H9 (cell line): ENCODE results near the gene IGLON5. TPM values are rescaled to one million over a fixed set of nuclear protein-coding genes. Genes with fewer than 3 reads are reported as not detected.

Source experiments
- DNase-seq: peaks from one replicate; pipeline ENCODE4 v3.0.0-alpha.2; 2017
- H2AFZ ChIP-seq: one replicate; pipeline ENCODE4 v1.6.1; 2013; ENCODE audit warnings: mild to moderate bottlenecking, low read length, control low read depth, moderate library complexity
- H2AK5ac ChIP-seq: 2 replicates; pipeline ENCODE4 v1.6.1; 2013; ENCODE audit warnings: low read length, control low read depth, mixed read lengths; ENCODE audit not compliant: insufficient read length
- H2BK120ac ChIP-seq: one replicate; pipeline ENCODE4 v1.6.1; 2013; ENCODE audit warnings: low read depth, mild to moderate bottlenecking, low read length, control low read depth, inconsistent platforms; ENCODE audit not compliant: poor library complexity, severe bottlenecking
- H2BK12ac ChIP-seq: 2 replicates; pipeline ENCODE4 v1.6.1; 2013; ENCODE audit warnings: low read length, control low read depth, mixed read lengths, low read depth; ENCODE audit not compliant: insufficient read length
- H2BK15ac ChIP-seq: 2 replicates; pipeline ENCODE4 v1.6.1; 2013; ENCODE audit warnings: low read depth, low read length, control low read depth
- H2BK20ac ChIP-seq: one replicate; pipeline ENCODE4 v1.6.1; 2013; ENCODE audit warnings: low read depth, mild to moderate bottlenecking, low read length, control low read depth, inconsistent platforms; ENCODE audit not compliant: poor library complexity, severe bottlenecking
- H2BK5ac ChIP-seq: 2 replicates; pipeline ENCODE4 v1.6.1; 2013; ENCODE audit warnings: low read length, control low read depth, mixed read lengths; ENCODE audit not compliant: insufficient read length
- H3K14ac ChIP-seq: 2 replicates; pipeline ENCODE4 v1.6.1; 2013; ENCODE audit warnings: low read length, control low read depth; ENCODE audit not compliant: insufficient read depth
- H3K18ac ChIP-seq: 2 replicates; pipeline ENCODE4 v1.6.1; 2013; ENCODE audit warnings: low read depth, mild to moderate bottlenecking, mixed read lengths, low read length, control low read depth; ENCODE audit not compliant: insufficient read length
- H3K23ac ChIP-seq: 2 replicates; pipeline ENCODE4 v1.6.1; 2013; ENCODE audit warnings: low read length, control low read depth, mixed read lengths, low read depth; ENCODE audit not compliant: insufficient read length
- H3K23me2 ChIP-seq: 2 replicates; pipeline ENCODE4 v1.6.1; 2013; ENCODE audit warnings: low read depth, mild to moderate bottlenecking, mixed read lengths, low read length, control low read depth; ENCODE audit not compliant: insufficient read length, poor library complexity, severe bottlenecking
- H3K27ac ChIP-seq: 2 replicates; pipeline ENCODE4 v1.5.1; 2013; ENCODE audit warnings: low read length, control low read depth, mixed read lengths, low read depth; ENCODE audit not compliant: insufficient read length
- H3K27me3 ChIP-seq: 2 replicates; pipeline ENCODE4 v1.6.1; 2013; ENCODE audit warnings: low read length, control low read depth, inconsistent platforms; ENCODE audit not compliant: insufficient read depth
- H3K4ac ChIP-seq: 2 replicates; pipeline ENCODE4 v1.6.1; 2013; ENCODE audit warnings: low read depth, mild to moderate bottlenecking, control low read depth, inconsistent platforms, low read length, moderate library complexity
- H3K4me1 ChIP-seq: 2 replicates; pipeline ENCODE4 v1.6.1; 2013; ENCODE audit warnings: low read length, control low read depth, inconsistent platforms; ENCODE audit not compliant: insufficient read depth
- H3K4me2 ChIP-seq: 2 replicates; pipeline ENCODE4 v1.6.1; 2013; ENCODE audit warnings: low read length, control low read depth, mixed read lengths; ENCODE audit not compliant: insufficient read length, insufficient read depth
- H3K56ac ChIP-seq: 2 replicates; pipeline ENCODE4 v1.6.1; 2013; ENCODE audit warnings: low read depth, mild to moderate bottlenecking, mixed read lengths, low read length, control low read depth; ENCODE audit not compliant: insufficient read length
- H3K79me1 ChIP-seq: 2 replicates; pipeline ENCODE4 v1.6.1; 2013; ENCODE audit warnings: low read depth, mild to moderate bottlenecking, moderate library complexity, low read length, control low read depth, inconsistent platforms; ENCODE audit not compliant: insufficient read depth, poor library complexity, severe bottlenecking
- H3K79me2 ChIP-seq: 2 replicates; pipeline ENCODE4 v1.6.1; 2013; ENCODE audit warnings: low read length, control low read depth, inconsistent platforms; ENCODE audit not compliant: insufficient read depth
- H3K9ac ChIP-seq: 2 replicates; pipeline ENCODE4 v1.6.1; 2013; ENCODE audit warnings: low read length, control low read depth, mixed read lengths; ENCODE audit not compliant: insufficient read length; ENCODE audit errors: extremely low read depth
- H3K9me3 ChIP-seq: one replicate; pipeline ENCODE4 v1.6.1; 2013; ENCODE audit warnings: low read depth, low read length, inconsistent platforms; ENCODE audit not compliant: control insufficient read depth
- H3T11ph ChIP-seq: one replicate; pipeline ENCODE4 v1.6.1; 2013; ENCODE audit warnings: mild to moderate bottlenecking, low read length, control low read depth, inconsistent platforms
- H4K20me1 ChIP-seq: one replicate; pipeline ENCODE4 v1.6.1; 2013; ENCODE audit not compliant: control insufficient read depth, insufficient read length, insufficient read depth
- H4K5ac ChIP-seq: 2 replicates; pipeline ENCODE4 v1.6.1; 2013; ENCODE audit warnings: low read depth, mild to moderate bottlenecking, mixed read lengths, low read length, control low read depth; ENCODE audit not compliant: insufficient read length
- H4K8ac ChIP-seq: replicated peaks from 2 replicates; pipeline ENCODE4 v1.6.1; 2013; ENCODE audit warnings: low read length, control low read depth, mixed read lengths, low read depth; ENCODE audit not compliant: insufficient read length
- H4K91ac ChIP-seq: 2 replicates; pipeline ENCODE4 v1.6.1; 2013; ENCODE audit warnings: low read depth, mild to moderate bottlenecking, moderate library complexity, mixed read lengths, low read length, control low read depth; ENCODE audit not compliant: insufficient read length
- H3K27ac Mint-ChIP-seq, 3 experiments: 2 replicates in 2 of 3; 3 replicates in 1 of 3; pipeline ENCODE4 v1.8.0; 2020 to 2021; ENCODE audit warnings: mixed read lengths in 3 of 3, mild to moderate bottlenecking in 1 of 3, moderate library complexity in 1 of 3
- H3K27me3 Mint-ChIP-seq: 2 replicates; pipeline ENCODE4 v1.8.0; 2021; ENCODE audit warnings: low read depth, mild to moderate bottlenecking, moderate library complexity, mixed read lengths
- H3K36me3 Mint-ChIP-seq, 3 experiments: 2 replicates in 2 of 3; 3 replicates in 1 of 3; pipeline ENCODE4 v1.8.0; 2020 to 2021; ENCODE audit warnings: low read depth in 3 of 3, mixed read lengths in 3 of 3; ENCODE audit not compliant: insufficient read depth in 1 of 3
- H3K4me1 Mint-ChIP-seq, 2 experiments: 2 replicates each; pipeline ENCODE4 v1.8.0; 2020; ENCODE audit warnings: mixed read lengths in 2 of 2
- H3K4me3 Mint-ChIP-seq, 2 experiments: 2 replicates in 1 of 2; 3 replicates in 1 of 2; pipeline ENCODE4 v1.8.0; 2020 to 2021; ENCODE audit warnings: mild to moderate bottlenecking in 2 of 2, mixed read lengths in 2 of 2, moderate library complexity in 1 of 2
- H3K9me3 Mint-ChIP-seq, 2 experiments: 2 replicates in 1 of 2; 3 replicates in 1 of 2; pipeline ENCODE4 v1.8.0; 2020; ENCODE audit warnings: mild to moderate bottlenecking in 2 of 2, mixed read lengths in 2 of 2, moderate library complexity in 1 of 2
- CTCF ChIP-seq: fragments of 200-600 bp; sonication (generic); conservative IDR thresholded peaks from 3 replicates; pipeline ENCODE4 v1.8.0; 2021; ENCODE audit warnings: antibody characterized with exemption, mild to moderate bottlenecking
- WGBS: extraction: QIAGEN DNeasy Blood & Tissue Kit; methylation state at CpG from one replicate; pipeline ENCODE4 v1.1.7; 2013; ENCODE audit warnings: missing lambda C conversion rate, low lambda C conversion rate, mixed read lengths; ENCODE audit not compliant: insufficient read length; ENCODE audit errors: extremely low coverage; 5-methylcytosine and 5-hydroxymethylcytosine counted together
- total RNA-seq: library from RNA; stranded (reverse); gene quantifications from 2 replicates; pipeline ENCODE4 v1.2.1, GENCODE V29; 2021

IGLON5 gene
- total RNA-seq, 1 experiment from 2014 or later = 41.4 TPM

- Histone ChIP-seq H4K91ac (no peak overlapping the region), H3K56ac (no peak overlapping the region), H3K4me1 (no peaks in the 10 kb centered on the region), H3K79me1 (no peaks in the 10 kb centered on the region), H3K14ac (no peak overlapping the region), H3K4ac (no peak overlapping the region), H2BK20ac (no peak overlapping the region), H2AFZ (no peak overlapping the region), H2AK5ac (no peak overlapping the region), H3K9me3 (peaks cover 5% of the 10 kb centered on the region), H4K8ac (no peak overlapping the region), H3K27ac (no peak overlapping the region), H2BK15ac (0 out of 2 replicates have a peak overlapping the region, but pooled peaks have one; percentile 31), H3K79me2 (no peaks in the 10 kb centered on the region), H3K18ac (no peak overlapping the region), H3K23me2 (peaks cover 8% of the 10 kb centered on the region), H2BK5ac (no peak overlapping the region), H3K27me3 (no peaks in the 10 kb centered on the region), H4K20me1 (no peaks in the 10 kb centered on the region), H2BK12ac (no peak overlapping the region), H3K23ac (no peak overlapping the region), H4K5ac (no peak overlapping the region), H2BK120ac (no peak overlapping the region), H3K4me2 (no peak overlapping the region), H3K9ac (no peak overlapping the region), H3T11ph (no peak overlapping the region)
- no peaks in the 10 kb centered on the region for H3K27me3 Mint-ChIP-seq
- H3K4me3 Mint-ChIP-seq = no peak overlapping the region
- H3K36me3 Mint-ChIP-seq = peaks cover 33 to 47% (median 46%) of the 10 kb centered on the region in 3 experiments
- H3K9me3 Mint-ChIP-seq = 0 out of 5 replicates have a peak, but pooled peaks cover 0 to 4% of the 10 kb centered on the region in 2 experiments
- peaks cover 4 to 18% of the 10 kb centered on the region in 2 experiments for H3K4me1 Mint-ChIP-seq
- no peak for DNase-seq
- TF ChIP-seq CTCF = no peak
- WGBS = no CpG with 5 or more reads among the region's 3 CpGs
- no peak overlapping the region for H3K27ac Mint-ChIP-seq
Observed at GRCh38 chr19:51331193-51331592, 19.7 kb downstream of the IGLON5 start.
